K562 (cell line): ENCODE measurements around the gene ARHGAP29. TPM values are rescaled to one million over a fixed set of nuclear protein-coding genes. Genes with fewer than 3 reads are reported as not detected.

Experiments used
- ATAC-seq: fragments of 200-7000 bp; cut with Tn5 transposase; 3 replicates; pipeline ENCODE4 v1.9.1; 2020; ENCODE audit warnings: moderate library complexity
- BruUV-seq: library from RNA; stranded (reverse); fragments of 400-500 nt; replicated peaks from 2 replicates; lab custom pipeline; 2021; lab: Mats Ljungman, UMichigan
- CTCF ChIA-PET: fragments of 300-600 bp; formaldehyde crosslinking; extraction: SDS; loops from one replicate; lab custom pipeline; 2021; ENCODE audit warnings: low intra/inter-chr PET ratio; lab: Yijun Ruan, JAX
- POLR2A ChIA-PET: fragments of 300-600, 350-650 bp; sonication (Branson Sonifier 250); formaldehyde crosslinking; extraction: SDS; loops from one replicate; lab custom pipeline; 2021; ENCODE audit warnings: antibody characterized with exemption, inconsistent platforms; lab: Yijun Ruan, JAX
- DNase-seq, 4 experiments: peaks; one replicate each; pipeline versions ENCODE4 v3.0.0 to v3.0.0-alpha.2; 2011 to 2018; ENCODE audit warnings: low spot score in 3 of 4, mixed read lengths in 3 of 4; ENCODE audit errors: extremely low read depth in 1 of 4
- FAIRE-seq: peaks from 2 replicates; lab custom pipeline; 2011; peaks lifted over from hg19 to GRCh38; lab: Jason Lieb, UNC
- H2AFZ ChIP-seq: 2 replicates; pipeline ENCODE4 v1.6.0; 2011; ENCODE audit warnings: low read depth, low read length, control low read depth, inconsistent platforms
- H3K27ac ChIP-seq: fragments of 200-600 bp; 3 replicates; pipeline ENCODE4 v1.8.0; 2011; ENCODE audit warnings: low read depth, mild to moderate bottlenecking, control low read depth, inconsistent platforms, low read length, moderate library complexity, mixed read lengths; ENCODE audit errors: extremely low read depth
- H3K27me3 ChIP-seq, 2 experiments: fragments of 300-600 bp in 1 of 2; 2 replicates in 1 of 2; 3 replicates in 1 of 2; pipeline versions ENCODE4 v1.6.0 to v1.8.0; 2011; ENCODE audit warnings: inconsistent platforms in 2 of 2, low read length in 2 of 2, mild to moderate bottlenecking in 1 of 2, mixed read lengths in 1 of 2, moderate library complexity in 1 of 2; ENCODE audit not compliant: control insufficient read depth in 2 of 2, insufficient read depth in 2 of 2
- H3K36me3 ChIP-seq: fragments of 300-600 bp; 3 replicates; pipeline ENCODE4 v1.8.0; 2011; ENCODE audit warnings: mild to moderate bottlenecking, low read length, inconsistent platforms; ENCODE audit not compliant: control insufficient read depth, insufficient read depth
- H3K4me1 ChIP-seq, 2 experiments: fragments of 200-600 bp in 1 of 2; replicated peaks in 1 of 2; 2 replicates in 1 of 2; 3 replicates in 1 of 2; pipeline versions ENCODE4 v1.5.1 to v1.8.0; 2011; ENCODE audit warnings: inconsistent platforms in 2 of 2, low read length in 2 of 2, mild to moderate bottlenecking in 1 of 2, mixed read lengths in 1 of 2, moderate library complexity in 1 of 2; ENCODE audit not compliant: control insufficient read depth in 2 of 2, insufficient read depth in 2 of 2
- H3K4me2 ChIP-seq: 2 replicates; pipeline ENCODE4 v1.6.1; 2011; ENCODE audit warnings: low read length, control low read depth, inconsistent platforms, mixed read lengths; ENCODE audit not compliant: insufficient read depth
- H3K4me3 ChIP-seq: fragments of 200-600 bp; sonication (generic), shearing (Covaris generic); 2 replicates; pipeline ENCODE4 v1.5.1; 2016; ENCODE audit warnings: control low read depth, inconsistent platforms
- H3K79me2 ChIP-seq: fragments of 200-600 bp; 3 replicates; pipeline ENCODE4 v1.8.0; 2011; ENCODE audit warnings: low read length, inconsistent platforms; ENCODE audit not compliant: control insufficient read depth, insufficient read depth
- H3K9ac ChIP-seq, 2 experiments: 2 replicates each; pipeline versions ENCODE4 v1.6.0 to v1.6.1; 2011; ENCODE audit warnings: low read depth in 2 of 2, low read length in 2 of 2, control low read depth in 1 of 2, inconsistent platforms in 1 of 2, mild to moderate bottlenecking in 1 of 2, mixed read lengths in 1 of 2; ENCODE audit not compliant: insufficient read depth in 1 of 2
- H3K9me1 ChIP-seq: one replicate; pipeline ENCODE4 v1.6.0; 2011; ENCODE audit warnings: inconsistent platforms, mild to moderate bottlenecking, low read length, moderate library complexity; ENCODE audit not compliant: control insufficient read depth, insufficient read depth
- H3K9me3 ChIP-seq: replicated peaks from 2 replicates; pipeline ENCODE4 v1.5.1; 2011; ENCODE audit warnings: low read depth, low read length, inconsistent platforms; ENCODE audit not compliant: control insufficient read depth, insufficient read depth
- H4K20me1 ChIP-seq: replicated peaks from 2 replicates; pipeline ENCODE4 v1.6.1; 2011; ENCODE audit warnings: low read length, inconsistent platforms, mixed read lengths; ENCODE audit not compliant: control insufficient read depth, insufficient read depth
- CEBPG ChIP-seq, 3 experiments: fragments of 200-800 bp in 1 of 3; sonication (Bioruptor generic) in 1 of 3; sonication (generic) in 1 of 3; formaldehyde crosslinking in 1 of 3; IDR thresholded peaks in 2 of 3; conservative IDR thresholded peaks in 1 of 3; 2 replicates each; pipeline versions ENCODE4 v1.6.1 to v1.8.0; 2016 to 2022; ENCODE audit warnings: missing compliant biosample characterization in 2 of 3, missing genetic modification characterization in 2 of 3, mild to moderate bottlenecking in 1 of 3, missing genetic modification reagents in 1 of 3
- ELF4 ChIP-seq: fragments of 450-650 bp; formaldehyde crosslinking; IDR thresholded peaks from 2 replicates; pipeline ENCODE4 v1.4.0; 2022; ENCODE audit warnings: missing genetic modification characterization
- HNRNPK ChIP-seq: fragments of 200-400 bp; formaldehyde crosslinking; IDR thresholded peaks from one replicate; pipeline ENCODE4 v1.6.1; 2018; ENCODE audit warnings: mild to moderate bottlenecking, low read depth, low read length; ENCODE audit not compliant: poor library complexity, severe bottlenecking
- NCOA2 ChIP-seq, 2 experiments: fragments of 450-650 bp; IDR thresholded peaks; 2 replicates each; pipeline ENCODE4 v1.6.1; 2018; ENCODE audit warnings: mild to moderate bottlenecking in 2 of 2, moderate library complexity in 1 of 2; ENCODE audit not compliant: partially characterized antibody in 2 of 2
- PHTF2 ChIP-seq: fragments of 250-450 bp; sonication (Bioruptor Pico); IDR thresholded peaks from 2 replicates; pipeline ENCODE4 v1.5.0; 2021; ENCODE audit warnings: mild to moderate bottlenecking
- STAT6 ChIP-seq: sonication (generic); formaldehyde crosslinking; IDR thresholded peaks from 2 replicates; pipeline ENCODE4 v1.8.1; 2023; ENCODE audit warnings: mild to moderate bottlenecking, missing genetic modification reagents
- ZNF124 ChIP-seq: sonication (generic); formaldehyde crosslinking; IDR thresholded peaks from 2 replicates; pipeline ENCODE4 v1.8.1; 2022; ENCODE audit warnings: missing genetic modification reagents
- WGBS: fragments of 100-300 bp; shearing (Covaris generic); methylation state at CpG from one replicate; pipeline ENCODE4 v1.1.6; 2016; ENCODE audit warnings: low coverage, mixed read lengths; ENCODE audit not compliant: insufficient coverage; ENCODE audit errors: missing lambda C conversion rate; 5-methylcytosine and 5-hydroxymethylcytosine counted together
- in situ Hi-C: fragments of 300-500 bp; cut with MboI; formaldehyde crosslinking; loops from 4 replicates; pipeline ENCODE4 v1.15.0; 2018; ENCODE audit warnings: inconsistent platforms, mixed read lengths
- intact Hi-C: fragments of 100-400 bp; cut with micrococcal nuclease; formaldehyde crosslinking; loops from 2 replicates; pipeline ENCODE4 v1.14.2; 2022
- polyA plus RNA-seq, 8 experiments: library from polyadenylated mRNA; depleted of rRNA in 4 of 8; stranded (reverse) in 5 of 8; unstranded in 3 of 8; fragments of >200 nt; fragmentation: Nextera tagmentation in 2 of 8; fragmentation: Illumina TruSeq in 1 of 8; extraction: Ambion mirVana in 2 of 8; extraction: Trizol in 1 of 8; gene quantifications; 2 replicates each; pipeline versions ENCODE4 v1.2.1 to v1.2.3, GENCODE V29; 2011 to 2014; ENCODE audit warnings: inconsistent platforms in 1 of 8, missing spikeins in 1 of 8
- total RNA-seq, 7 experiments: library from RNA; depleted of rRNA in 6 of 7; stranded (reverse); fragments of >200 nt in 6 of 7; fragmentation: Illumina TruSeq in 2 of 7; extraction: Trizol in 2 of 7; gene quantifications; 2 replicates each; pipeline versions ENCODE4 v1.2.1 to v1.2.3, GENCODE V29; 2011 to 2021; ENCODE audit warnings: low replicate concordance in 1 of 7

The ARHGAP29 gene
- total and polyA plus RNA-seq, 9 of the 15 experiments (the other 6 are each of a cell fraction or from before 2014, with no cell fraction given): under 0.01 to 0.13 (median 0.02) TPM; not detected in 5

- Histone ChIP-seq H3K9ac (no peak overlapping the region), H2AFZ (no peak overlapping the region), H3K9me1 (no peaks in the 10 kb centered on the region), H3K9me3 (no peaks in the 10 kb centered on the region), H3K4me3 (no peak overlapping the region), H4K20me1 (no peaks in the 10 kb centered on the region), H3K4me1 (no peaks in the 10 kb centered on the region), H3K27ac (no peak overlapping the region), H3K36me3 (no peaks in the 10 kb centered on the region), H3K27me3 (no peaks in the 10 kb centered on the region), H3K79me2 (no peaks in the 10 kb centered on the region), H3K4me2 (no peak overlapping the region)
- intact Hi-C loops (no loop called here), in situ Hi-C loops (no loop called here)
- TF ChIP-seq ZNF124 (CRISPR knock-in tag): no peak
- TF ChIP-seq CEBPG (CRISPR knock-in tag; IDR thresholded peaks at IDR 0.05): no peak
- TF ChIP-seq CEBPG (tag; conservative IDR thresholded peaks at IDR 0.05 in 1 of 2, IDR thresholded peaks at IDR 0.05 in 1 of 2): 0 out of 4 replicates have a peak, but pooled peaks of 1 of the 2 experiments have one; percentile 11
- no TSS peak for BruUV-seq
- ChIA-PET CTCF (no interaction called here), POLR2A (no interaction called here)
- ATAC-seq: no peak
- no peak for DNase-seq
- WGBS: 0% methylated on average over 1 of the region's 1 CpG
- no peak for FAIRE-seq
Measured at GRCh38 chr1:94279038-94279437, 41.7 kb upstream of the ARHGAP29 start.

- Histone ChIP-seq H3K9ac (no peak overlapping the region), H2AFZ (no peak overlapping the region), H3K9me1 (no peaks in the 10 kb centered on the region), H3K36me3 (no peaks in the 10 kb centered on the region), H3K79me2 (no peaks in the 10 kb centered on the region), H3K4me3 (no peak overlapping the region), H3K9me3 (no peaks in the 10 kb centered on the region)
- intact Hi-C loops: no loop called here
- in situ Hi-C loops: no loop called here
- POLR2A ChIA-PET: no interaction called here
- no TSS peak for BruUV-seq
- no peak for FAIRE-seq
- WGBS: 1% methylated on average over 4 of the region's 4 CpGs
- CTCF ChIA-PET: no interaction called here
- TF ChIP-seq NCOA2 (IDR thresholded peaks at IDR 0.05; ENCODE audit: partially characterized antibody in 2 of 2): no peak
- no peak for TF ChIP-seq ELF4
- TF ChIP-seq STAT6 (CRISPR knock-in tag): no peak
- TF ChIP-seq HNRNPK: no peak
- TF ChIP-seq PHTF2 (CRISPR knock-in tag): no peak
- TF ChIP-seq, all 486 proteins: peak for 0
- no peak for ATAC-seq
- Histone ChIP-seq H4K20me1 (no peaks in the 10 kb centered on the region), H3K27me3 (no peaks in the 10 kb centered on the region), H3K27ac (no peak overlapping the region), H3K4me2 (no peak overlapping the region), H3K4me1 (no peaks in the 10 kb centered on the region)
- DNase-seq: no peak
Measured at GRCh38 chr1:94276988-94277434, 39.6 kb upstream of the ARHGAP29 start.
